HG02943 (cell line): ENCODE measurements around the gene XRN2.
A peak's percentile ranks its signal among the peaks of the same experiment; 100 is the strongest.

Experiments
- ATAC-seq: cut with Tn5 transposase; IDR thresholded peaks from one replicate; pipeline ENCODE4 v1.9.1; 2021; ENCODE audit warnings: mild to moderate bottlenecking, low read depth, moderate library complexity; ENCODE audit not compliant: unreplicated experiment

Gene XRN2

GRCh38 chr20:21291026-21291425 is 12.1 kb upstream of the XRN2 start:
- ATAC-seq, result no peak

- no peak for ATAC-seq
Measured at GRCh38 chr20:21294755-21295154, 8.4 kb upstream of the XRN2 start.

GRCh38 chr20:21301940-21302663 is 1.0 kb upstream of the XRN2 start:
- ATAC-seq, result no peak

- no peak for ATAC-seq
Measured at GRCh38 chr20:21302664-21303060, 469 bp upstream of the XRN2 start.

- peak; percentile 4 for ATAC-seq
Measured at GRCh38 chr20:21303872-21304586, 898 bp downstream of the XRN2 start.

GRCh38 chr20:21308340-21308739 is 5.2 kb downstream of the XRN2 start:
- ATAC-seq, result no peak

GRCh38 chr20:21309678-21310467 is 6.7 kb downstream of the XRN2 start:
- no peak for ATAC-seq

- no peak for ATAC-seq
Measured at GRCh38 chr20:21312813-21313474, 9.8 kb downstream of the XRN2 start.

GRCh38 chr20:21315138-21315537 is 12.0 kb downstream of the XRN2 start:
- no peak for ATAC-seq

GRCh38 chr20:21322083-21322710 is 19.1 kb downstream of the XRN2 start:
- no peak for ATAC-seq

- ATAC-seq, result no peak
Measured at GRCh38 chr20:21322921-21323331, 19.8 kb downstream of the XRN2 start.

- ATAC-seq, result no peak
Measured at GRCh38 chr20:21323640-21324039, 20.5 kb downstream of the XRN2 start.

- no peak for ATAC-seq
Measured at GRCh38 chr20:21324126-21324525, 21.0 kb downstream of the XRN2 start.

- no peak for ATAC-seq
Measured at GRCh38 chr20:21325296-21325695, 22.2 kb downstream of the XRN2 start.

- no peak for ATAC-seq
Measured at GRCh38 chr20:21326700-21327099, 23.6 kb downstream of the XRN2 start.

GRCh38 chr20:21336455-21337151 is 33.5 kb downstream of the XRN2 start:
- no peak for ATAC-seq

- no peak for ATAC-seq
Measured at GRCh38 chr20:21338291-21338690, 35.2 kb downstream of the XRN2 start.

- no peak for ATAC-seq
Measured at GRCh38 chr20:21339499-21339898, 36.4 kb downstream of the XRN2 start.

- no peak for ATAC-seq
Measured at GRCh38 chr20:21340991-21341697, 38.0 kb downstream of the XRN2 start.
